Activated CD4-positive, alpha-beta T cell treated with anti-CD3 and anti-CD28 coated beads, Interleukin-2, amount 50 U/mL, for 24 hours (primary cell): ENCODE measurements around the gene SH3BP4.
"Not testable (repeated sequence)": the region's sequence is repeated elsewhere in the genome, so short reads cannot be mapped to it uniquely, and the experiment has no call there.

Experiments used
- DNase-seq, 2 donors: peaks; one replicate each; pipeline ENCODE4 v3.0.0-alpha.2; 2020; ENCODE audit warnings: low read depth in 1 of 2, low spot score in 1 of 2

The SH3BP4 gene

GRCh38 chr2:235052514-235053354 lies 100.9 kb downstream of the SH3BP4 start:
- DNase-seq = no peak

- no peak for DNase-seq
Observed at GRCh38 chr2:235053651-235054050, 101.8 kb downstream of the SH3BP4 start.

GRCh38 chr2:235054475-235054874 lies 102.7 kb downstream of the SH3BP4 start:
- no peak for DNase-seq

GRCh38 chr2:235054919-235055318 lies 103.1 kb downstream of the SH3BP4 start:
- DNase-seq = no peak

- DNase-seq = no peak
Observed at GRCh38 chr2:235055891-235056516, 104.2 kb downstream of the SH3BP4 start.

GRCh38 chr2:235056768-235057167 lies 105.0 kb downstream of the SH3BP4 start:
- no peak for DNase-seq

- not testable (repeated sequence) for DNase-seq
Observed at GRCh38 chr2:235057616-235058015, 105.8 kb downstream of the SH3BP4 start.

GRCh38 chr2:235059161-235059560 lies 107.3 kb downstream of the SH3BP4 start:
- no peak for DNase-seq

GRCh38 chr2:235061656-235062055 lies 109.8 kb downstream of the SH3BP4 start:
- no peak for DNase-seq

- no peak for DNase-seq
Observed at GRCh38 chr2:235063471-235063961, 111.7 kb downstream of the SH3BP4 start.

- no peak for DNase-seq
Observed at GRCh38 chr2:235064976-235065375, 113.2 kb downstream of the SH3BP4 start.

- no peak for DNase-seq
Observed at GRCh38 chr2:235066490-235066889, 114.7 kb downstream of the SH3BP4 start.

GRCh38 chr2:235066895-235067294 lies 115.1 kb downstream of the SH3BP4 start:
- no peak for DNase-seq

- no peak for DNase-seq
Observed at GRCh38 chr2:235068701-235069100, 116.9 kb downstream of the SH3BP4 start.

GRCh38 chr2:235070063-235070706 lies 118.4 kb downstream of the SH3BP4 start:
- DNase-seq = no peak

- DNase-seq = no peak
Observed at GRCh38 chr2:235073868-235074413, 122.1 kb downstream of the SH3BP4 start.

GRCh38 chr2:235077046-235077445 lies 125.2 kb downstream of the SH3BP4 start:
- no peak for DNase-seq

- no peak for DNase-seq
Observed at GRCh38 chr2:235078182-235078581, 126.4 kb downstream of the SH3BP4 start.

GRCh38 chr2:235078914-235079472 lies 127.2 kb downstream of the SH3BP4 start:
- no peak for DNase-seq

GRCh38 chr2:235080101-235080500 lies 128.3 kb downstream of the SH3BP4 start:
- no peak for DNase-seq
